ENCODE measurements around the gene CARNS1. TPM values are rescaled to one million over a fixed set of nuclear protein-coding genes. Genes with fewer than 3 reads are reported as not detected.
A peak's percentile ranks its signal among the peaks of the same experiment; 100 is the strongest.

The CARNS1 gene
- total and polyA plus RNA-seq, 9 of the 15 experiments (the other 6 are each of a cell fraction or from before 2014, with no cell fraction given) = 0.01 to 0.18 (median 0.06) TPM; not detected in 3

- TF ChIP-seq HOMEZ (CRISPR knock-in tag; IDR thresholded peaks at IDR 0.05) = no peak
- 0 out of 2 replicates have a peak, but pooled peaks have one; percentile 6 for TF ChIP-seq MEF2D (tag; conservative IDR thresholded peaks at IDR 0.05; ENCODE audit: low read depth)
- TF ChIP-seq ELF4 (CRISPR knock-in tag; IDR thresholded peaks at IDR 0.05) = no peak
- TF ChIP-seq PBX2 (CRISPR knock-in tag; IDR thresholded peaks at IDR 0.05; ENCODE audit: low read depth) = no peak
- peak; percentile 51 for TF ChIP-seq PBX2 (tag; conservative IDR thresholded peaks at IDR 0.05; ENCODE audit: low read depth)
- no peak for TF ChIP-seq TEAD2 (tag; IDR thresholded peaks at IDR 0.05)
- TF ChIP-seq CCNT2 (IDR thresholded peaks at IDR 0.05; ENCODE audit: borderline replicate concordance, extremely low read depth, insufficient read length, low read depth, low read length) = no peak
- 0 out of 2 replicates have a peak, but pooled peaks have one; percentile 46 for TF ChIP-seq ZBED1 (IDR thresholded peaks at IDR 0.05)
- no peak for TF ChIP-seq ETS2 (tag; IDR thresholded peaks at IDR 0.05; ENCODE audit: borderline replicate concordance, poor library complexity, severe bottlenecking)
- TF ChIP-seq SMARCE1 (IDR thresholded peaks at IDR 0.05) = peak; percentile 66
- peak; percentile 52; the same call in 1 of the 2 replicates for TF ChIP-seq MITF (IDR thresholded peaks at IDR 0.05)
- TF ChIP-seq CEBPB (tag; IDR thresholded peaks at IDR 0.05) = peak; percentile 86
- peak; percentile 61; the same call in 1 of the 2 replicates for TF ChIP-seq CXXC5 (CRISPR knock-in tag; IDR thresholded peaks at IDR 0.05)
- peak; percentile 64 for TF ChIP-seq FOSL1 (tag; conservative IDR thresholded peaks at IDR 0.05)
- 0 out of 2 replicates have a peak, but pooled peaks have one; percentile 17 for TF ChIP-seq LEF1 (IDR thresholded peaks at IDR 0.05)
- TF ChIP-seq RNF219 (CRISPR knock-in tag; IDR thresholded peaks at IDR 0.05) = no peak
- TF ChIP-seq BHLHE40 (IDR thresholded peaks at IDR 0.05; ENCODE audit: low read length) = no peak; the same call in 1 of the 2 replicates
- TF ChIP-seq HMGN3 (IDR thresholded peaks at IDR 0.05; ENCODE audit: borderline replicate concordance, extremely low read depth, insufficient read length, low read depth, low read length) = no peak
- no peak for TF ChIP-seq ZNF239 (CRISPR knock-in tag; IDR thresholded peaks at IDR 0.05)
These were observed 41.6 kb upstream of the CARNS1 start (continued) for GRCh38 chr11:67373648-67374570.

Measured in K562 (cell line).